Psoas muscle (tissue), 8 donors: ENCODE measurements around the gene CHRM3. TPM values are rescaled to one million over a fixed set of nuclear protein-coding genes. Genes with fewer than 3 reads are reported as not detected.

Experiments used
- ATAC-seq, 4 donors: fragments of 200-7000 bp; cut with Tn5 transposase; one replicate each; pipeline ENCODE4 v1.9.1; 2020; ENCODE audit warnings: moderate library complexity in 3 of 4, mild to moderate bottlenecking in 2 of 4
- DNase-seq, 2 donors: peaks; one replicate each; pipeline ENCODE4 v3.0.0-alpha.2; 2020
- H3K27ac ChIP-seq: fragments of 200-600 bp; one replicate; pipeline ENCODE4 v1.8.0; 2022
- H3K27me3 ChIP-seq, 3 donors: fragments of 200-600 bp in 1 of 3; one replicate each; pipeline versions ENCODE4 v1.6.1 to v1.8.0; 2013 to 2022; ENCODE audit warnings: low read length in 2 of 3, mild to moderate bottlenecking in 2 of 3, moderate library complexity in 1 of 3; ENCODE audit not compliant: insufficient read depth in 3 of 3
- H3K36me3 ChIP-seq, 2 donors: fragments of 200-600 bp in 1 of 2; one replicate each; pipeline versions ENCODE4 v1.6.1 to v1.8.0; 2013 to 2022; ENCODE audit warnings: low read depth in 1 of 2, mild to moderate bottlenecking in 1 of 2, moderate library complexity in 1 of 2; ENCODE audit not compliant: insufficient read depth in 1 of 2
- H3K4me1 ChIP-seq: fragments of 200-600 bp; one replicate; pipeline ENCODE4 v1.8.0; 2022
- H3K4me3 ChIP-seq: fragments of 200-600 bp; one replicate; pipeline ENCODE4 v1.8.0; 2022; ENCODE audit warnings: mild to moderate bottlenecking
- H3K9me3 ChIP-seq: fragments of 200-600 bp; one replicate; pipeline ENCODE4 v1.8.0; 2022
- WGBS, 3 donors: extraction: QIAGEN DNeasy Blood & Tissue Kit; methylation state at CpG; one replicate each; pipeline versions ENCODE4 v1.1.6 to v1.1.7; 2013; 5-methylcytosine and 5-hydroxymethylcytosine counted together
- intact Hi-C, 2 donors: fragments of 100-400 bp; cut with DNase I; formaldehyde crosslinking; loops; one replicate each; pipeline versions ENCODE4 v1.11.0 to v1.14.2; 2022
- polyA plus RNA-seq, 3 donors: library from polyadenylated mRNA; stranded (reverse); fragments of 200-250 nt; gene quantifications; one replicate each; pipeline ENCODE4 v1.2.3, GENCODE V29; 2013
- total RNA-seq, 4 donors: library from RNA; stranded (reverse); fragmentation: NEBNext Ultra II Directional in 2 of 4; extraction: Animal tissue kit (Norgen Biotek cat#: 25700) in 2 of 4; gene quantifications; one replicate each; pipeline versions ENCODE4 v1.2.1 to v1.2.4, GENCODE V29; 2021 to 2023
- TF ChIP-seq, protein P1 (sequence below): fragments of 200-600 bp; IDR thresholded peaks from one replicate; pipeline ENCODE4 v1.8.0; 2022; ENCODE audit warnings: antibody characterized with exemption
- donor health status: healthy with polysubstance abuse.
- donor health status: DM: no; HTN: no; CAD: no; lungs with moderate emphysema.
- donor health status: Bipolar disorder and iron deficiency.
- donor health status: healthy.
- donor health status: DM: yes; HTN: yes; CAD: no.
- donor health status: DM: no; HTN: no; CAD: no.
- donor health status: DM: no; HTN: no; CAD: no.
- donor health status: DM: yes; HTN: yes; CAD: no.

CHRM3 gene
- total and polyA plus RNA-seq, 7 donors = 0.02 to 0.32 (median 0.06) TPM; not detected in 1

- TF ChIP-seq, protein P1, sequence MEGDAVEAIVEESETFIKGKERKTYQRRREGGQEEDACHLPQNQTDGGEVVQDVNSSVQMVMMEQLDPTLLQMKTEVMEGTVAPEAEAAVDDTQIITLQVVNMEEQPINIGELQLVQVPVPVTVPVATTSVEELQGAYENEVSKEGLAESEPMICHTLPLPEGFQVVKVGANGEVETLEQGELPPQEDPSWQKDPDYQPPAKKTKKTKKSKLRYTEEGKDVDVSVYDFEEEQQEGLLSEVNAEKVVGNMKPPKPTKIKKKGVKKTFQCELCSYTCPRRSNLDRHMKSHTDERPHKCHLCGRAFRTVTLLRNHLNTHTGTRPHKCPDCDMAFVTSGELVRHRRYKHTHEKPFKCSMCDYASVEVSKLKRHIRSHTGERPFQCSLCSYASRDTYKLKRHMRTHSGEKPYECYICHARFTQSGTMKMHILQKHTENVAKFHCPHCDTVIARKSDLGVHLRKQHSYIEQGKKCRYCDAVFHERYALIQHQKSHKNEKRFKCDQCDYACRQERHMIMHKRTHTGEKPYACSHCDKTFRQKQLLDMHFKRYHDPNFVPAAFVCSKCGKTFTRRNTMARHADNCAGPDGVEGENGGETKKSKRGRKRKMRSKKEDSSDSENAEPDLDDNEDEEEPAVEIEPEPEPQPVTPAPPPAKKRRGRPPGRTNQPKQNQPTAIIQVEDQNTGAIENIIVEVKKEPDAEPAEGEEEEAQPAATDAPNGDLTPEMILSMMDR = no peak
- Histone ChIP-seq H3K36me3 (no peaks in the 10 kb centered on the region), H3K27ac (no peak overlapping the region), H3K4me3 (no peak overlapping the region), H3K9me3 (no peaks in the 10 kb centered on the region), H3K4me1 (no peaks in the 10 kb centered on the region), H3K27me3 (no peaks in the 10 kb centered on the region)
- intact Hi-C loops = no loop called here
- ATAC-seq (no peak), DNase-seq (no peak)
- 40 to 52% (median 43%) methylated on average over 4 of the region's 4 CpGs for WGBS, 3 donors
Measured at GRCh38 chr1:239428120-239428710, 41.8 kb downstream of the CHRM3 start.

- no peaks in the 10 kb centered on the region for H3K36me3 ChIP-seq
- no peak overlapping the region for H3K27ac ChIP-seq
- ATAC-seq (no peak), DNase-seq (no peak)
- no peaks in the 10 kb centered on the region for H3K9me3 ChIP-seq
- H3K4me1 ChIP-seq = no peaks in the 10 kb centered on the region
- no peaks in the 10 kb centered on the region for H3K27me3 ChIP-seq
- 73 to 90% (median 81%) methylated on average over 3 of the region's 3 CpGs for WGBS, 3 donors
- TF ChIP-seq, protein P1 = no peak
- intact Hi-C loops = no loop called here
- H3K4me3 ChIP-seq = no peak overlapping the region
Measured at GRCh38 chr1:239429163-239429562, 42.8 kb downstream of the CHRM3 start.

GRCh38 chr1:239432255-239432654 is 45.9 kb downstream of the CHRM3 start:
- no peak for ATAC-seq
- intact Hi-C loops = no loop called here
- Histone ChIP-seq H3K27me3 (no peaks in the 10 kb centered on the region), H3K4me3 (no peak overlapping the region), H3K36me3 (no peaks in the 10 kb centered on the region), H3K9me3 (no peaks in the 10 kb centered on the region), H3K4me1 (no peaks in the 10 kb centered on the region), H3K27ac (no peak overlapping the region)
- DNase-seq = no peak
- WGBS, 3 donors = 78 to 94% (median 90%) methylated on average over 1 of the region's 1 CpG
- TF ChIP-seq, protein P1 = no peak

DNA sequence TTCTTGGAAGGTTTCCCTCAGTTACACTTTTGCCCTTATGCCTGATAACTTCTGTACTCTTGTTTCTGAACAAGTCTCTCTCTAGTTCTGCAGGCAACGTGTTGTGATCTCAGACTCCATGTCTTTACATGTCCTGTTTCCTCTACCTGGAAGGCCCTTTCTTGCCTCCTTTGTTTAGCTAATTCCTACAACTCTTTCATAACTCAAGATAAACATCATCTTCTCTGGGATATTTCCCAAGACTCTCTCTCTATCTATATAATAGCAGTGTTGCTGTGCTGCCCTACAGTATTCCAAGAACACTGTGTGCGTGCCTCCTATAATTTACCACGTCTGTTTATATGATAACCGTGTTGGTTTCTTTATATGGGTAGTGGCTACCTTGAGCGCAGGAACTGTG is 47.8 kb downstream of the CHRM3 start:
- 88 to 89% (median 89%) methylated on average over 5 of the region's 5 CpGs for WGBS, 3 donors
- no peaks in the 10 kb centered on the region for H3K4me1 ChIP-seq

More for the DNA sequence above, 47.8 kb downstream of the CHRM3 start:
- Histone ChIP-seq H3K4me3 (no peak overlapping the region), H3K9me3 (no peaks in the 10 kb centered on the region), H3K27ac (no peak overlapping the region), H3K27me3 (no peaks in the 10 kb centered on the region), H3K36me3 (no peaks in the 10 kb centered on the region)
- no peak for DNase-seq
- TF ChIP-seq, protein P1 = no peak
- no peak for ATAC-seq
- intact Hi-C loops = no loop called here
